Measurements from ENCODE around the gene ADAMTS16. TPM values are rescaled to one million over a fixed set of nuclear protein-coding genes. Genes with fewer than 3 reads are reported as not detected.

The ADAMTS16 gene
- total RNA-seq, 1 experiment from 2014 or later: 12.3 TPM

- Histone ChIP-seq H3K36me3 (replicated peaks; ENCODE audit: control insufficient read depth, insufficient read depth, low read length) (no peaks in the 10 kb centered on the region), H3K4me3 (ENCODE audit: insufficient read depth, low read depth, low read length) (no peak overlapping the region), H3K27me3 (ENCODE audit: control insufficient read depth, insufficient read depth, low read length) (no peaks in the 10 kb centered on the region)
- no peak for DNase-seq
Measured at GRCh38 chr5:5156471-5157082, 16.4 kb downstream of the ADAMTS16 start.

- H3K4me3 ChIP-seq (ENCODE audit: insufficient read depth, low read depth, low read length): no peak overlapping the region
- H3K27me3 ChIP-seq (ENCODE audit: control insufficient read depth, insufficient read depth, low read length): no peaks in the 10 kb centered on the region
- DNase-seq: no peak
- H3K36me3 ChIP-seq (replicated peaks; ENCODE audit: control insufficient read depth, insufficient read depth, low read length): no peaks in the 10 kb centered on the region
Measured at GRCh38 chr5:5158472-5158895, 18.4 kb downstream of the ADAMTS16 start.

- Histone ChIP-seq H3K36me3 (replicated peaks; ENCODE audit: control insufficient read depth, insufficient read depth, low read length) (no peaks in the 10 kb centered on the region), H3K27me3 (ENCODE audit: control insufficient read depth, insufficient read depth, low read length) (no peaks in the 10 kb centered on the region), H3K4me3 (ENCODE audit: insufficient read depth, low read depth, low read length) (no peak overlapping the region)
- DNase-seq: no peak
Measured at GRCh38 chr5:5159282-5160103, 19.4 kb downstream of the ADAMTS16 start.

GRCh38 chr5:5164163-5164562 is 24.0 kb downstream of the ADAMTS16 start:
- no peaks in the 10 kb centered on the region for H3K36me3 ChIP-seq (replicated peaks; ENCODE audit: control insufficient read depth, insufficient read depth, low read length)
- H3K4me3 ChIP-seq (ENCODE audit: insufficient read depth, low read depth, low read length): no peak overlapping the region
- DNase-seq: no peak
- H3K27me3 ChIP-seq (ENCODE audit: control insufficient read depth, insufficient read depth, low read length): no peaks in the 10 kb centered on the region

- Histone ChIP-seq H3K4me3 (ENCODE audit: insufficient read depth, low read depth, low read length) (no peak overlapping the region), H3K27me3 (ENCODE audit: control insufficient read depth, insufficient read depth, low read length) (no peaks in the 10 kb centered on the region), H3K36me3 (replicated peaks; ENCODE audit: control insufficient read depth, insufficient read depth, low read length) (no peaks in the 10 kb centered on the region)
- DNase-seq: no peak
Measured at GRCh38 chr5:5165541-5166002, 25.4 kb downstream of the ADAMTS16 start.

- no peaks in the 10 kb centered on the region for H3K27me3 ChIP-seq (ENCODE audit: control insufficient read depth, insufficient read depth, low read length)
- DNase-seq: no peak
Measured at GRCh38 chr5:5169466-5169865, 29.3 kb downstream of the ADAMTS16 start.

GRCh38 chr5:5178136-5178535 is 38.0 kb downstream of the ADAMTS16 start:
- Histone ChIP-seq H3K4me3 (ENCODE audit: insufficient read depth, low read depth, low read length) (no peak overlapping the region), H3K27me3 (ENCODE audit: control insufficient read depth, insufficient read depth, low read length) (no peaks in the 10 kb centered on the region), H3K36me3 (replicated peaks; ENCODE audit: control insufficient read depth, insufficient read depth, low read length) (no peaks in the 10 kb centered on the region; the same call in 1 of the 2 replicates)
- DNase-seq: no peak

More at GRCh38 chr5:5169466-5169865, 29.3 kb downstream of the ADAMTS16 start:
- Histone ChIP-seq H3K4me3 (ENCODE audit: insufficient read depth, low read depth, low read length) (no peak overlapping the region), H3K36me3 (replicated peaks; ENCODE audit: control insufficient read depth, insufficient read depth, low read length) (no peaks in the 10 kb centered on the region)

GRCh38 chr5:5178580-5178979 is 38.5 kb downstream of the ADAMTS16 start:
- DNase-seq: no peak
- no peaks in the 10 kb centered on the region; the same call in 1 of the 2 replicates for H3K36me3 ChIP-seq (replicated peaks; ENCODE audit: control insufficient read depth, insufficient read depth, low read length)
- H3K4me3 ChIP-seq (ENCODE audit: insufficient read depth, low read depth, low read length): no peak overlapping the region
- H3K27me3 ChIP-seq (ENCODE audit: control insufficient read depth, insufficient read depth, low read length): no peaks in the 10 kb centered on the region

GRCh38 chr5:5179079-5179478 is 38.9 kb downstream of the ADAMTS16 start:
- DNase-seq: peak; percentile 20
- Histone ChIP-seq H3K36me3 (replicated peaks; ENCODE audit: control insufficient read depth, insufficient read depth, low read length) (no peaks in the 10 kb centered on the region; the same call in 1 of the 2 replicates), H3K27me3 (ENCODE audit: control insufficient read depth, insufficient read depth, low read length) (no peaks in the 10 kb centered on the region), H3K4me3 (ENCODE audit: insufficient read depth, low read depth, low read length) (no peak overlapping the region)

GRCh38 chr5:5179597-5179996 is 39.5 kb downstream of the ADAMTS16 start:
- Histone ChIP-seq H3K36me3 (replicated peaks; ENCODE audit: control insufficient read depth, insufficient read depth, low read length) (no peaks in the 10 kb centered on the region; the same call in 1 of the 2 replicates), H3K27me3 (ENCODE audit: control insufficient read depth, insufficient read depth, low read length) (no peaks in the 10 kb centered on the region), H3K4me3 (ENCODE audit: insufficient read depth, low read depth, low read length) (no peak overlapping the region)
- DNase-seq: peak; percentile 52

GRCh38 chr5:5181650-5182324 is 41.7 kb downstream of the ADAMTS16 start:
- DNase-seq: no peak
- Histone ChIP-seq H3K4me3 (ENCODE audit: insufficient read depth, low read depth, low read length) (no peak overlapping the region), H3K27me3 (ENCODE audit: control insufficient read depth, insufficient read depth, low read length) (no peaks in the 10 kb centered on the region), H3K36me3 (replicated peaks; ENCODE audit: control insufficient read depth, insufficient read depth, low read length) (no peaks in the 10 kb centered on the region; the same call in 1 of the 2 replicates)

GRCh38 chr5:5182508-5183188 is 42.5 kb downstream of the ADAMTS16 start:
- Histone ChIP-seq H3K4me3 (ENCODE audit: insufficient read depth, low read depth, low read length) (no peak overlapping the region), H3K36me3 (replicated peaks; ENCODE audit: control insufficient read depth, insufficient read depth, low read length) (no peaks in the 10 kb centered on the region), H3K27me3 (ENCODE audit: control insufficient read depth, insufficient read depth, low read length) (no peaks in the 10 kb centered on the region)
- peak; percentile 6 for DNase-seq

GRCh38 chr5:5183189-5183699 is 43.1 kb downstream of the ADAMTS16 start:
- no peak overlapping the region for H3K4me3 ChIP-seq (ENCODE audit: insufficient read depth, low read depth, low read length)
- peak; percentile 64 for DNase-seq
- H3K27me3 ChIP-seq (ENCODE audit: control insufficient read depth, insufficient read depth, low read length): no peaks in the 10 kb centered on the region
- H3K36me3 ChIP-seq (replicated peaks; ENCODE audit: control insufficient read depth, insufficient read depth, low read length): no peaks in the 10 kb centered on the region

- no peaks in the 10 kb centered on the region for H3K36me3 ChIP-seq (replicated peaks; ENCODE audit: control insufficient read depth, insufficient read depth, low read length)
- H3K27me3 ChIP-seq (ENCODE audit: control insufficient read depth, insufficient read depth, low read length): no peaks in the 10 kb centered on the region
- no peak overlapping the region for H3K4me3 ChIP-seq (ENCODE audit: insufficient read depth, low read depth, low read length)
- DNase-seq: no peak
Measured at GRCh38 chr5:5183933-5184332, 43.8 kb downstream of the ADAMTS16 start.
